Measurements from ENCODE around the gene ZFAND6. TPM values are rescaled to one million over a fixed set of nuclear protein-coding genes. Genes with fewer than 3 reads are reported as not detected.
A peak's percentile ranks its signal among the peaks of the same experiment; 100 is the strongest.

The ZFAND6 gene
- polyA plus RNA-seq, 4 donors: 114 to 129 (median 126) TPM

DNA sequence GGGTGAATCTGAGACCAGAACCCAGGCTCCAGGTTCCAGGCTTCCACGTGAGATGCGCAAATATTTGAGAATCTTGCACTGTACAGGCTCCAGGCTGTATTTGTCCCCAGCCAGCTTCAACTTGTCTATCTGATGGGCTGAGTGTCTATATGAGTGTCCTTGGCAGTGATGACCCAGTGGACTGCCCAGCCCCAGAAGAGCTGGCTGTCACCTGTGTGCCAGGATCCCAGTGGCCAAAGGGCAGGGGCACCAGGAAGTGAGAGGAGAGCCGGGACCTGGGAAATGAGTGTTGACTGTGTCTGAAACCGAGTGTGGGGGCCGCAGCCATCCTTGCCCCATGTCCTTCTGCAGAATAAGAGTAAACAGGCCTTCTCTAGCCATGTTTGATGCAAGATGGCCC lies 103.7 kb downstream of the ZFAND6 start:
- no peak for DNase-seq (ENCODE audit: low read depth in 4 of 4, low spot score in 3 of 4)

DNA sequence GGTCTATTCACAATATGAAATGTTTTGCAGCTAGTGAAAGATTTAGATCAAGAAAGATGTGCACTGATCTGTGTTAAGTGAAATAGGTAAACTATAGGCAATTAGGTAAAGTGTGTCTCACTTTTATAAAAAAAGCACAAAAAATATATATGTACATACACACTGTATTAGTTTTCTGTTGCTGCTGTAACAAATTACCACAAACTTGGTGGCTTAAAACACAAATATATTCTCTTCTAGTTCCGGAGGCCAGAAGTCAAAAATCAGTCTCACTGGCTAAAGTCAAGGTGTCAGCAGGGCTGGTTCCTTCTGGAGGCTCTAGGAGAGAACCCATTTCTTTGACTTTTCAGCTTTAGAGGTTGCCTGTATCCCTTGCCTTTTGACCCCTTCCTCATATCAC lies 104.4 kb downstream of the ZFAND6 start:
- DNase-seq (ENCODE audit: low read depth in 4 of 4, low spot score in 3 of 4): no peak

- no peak for DNase-seq (ENCODE audit: low read depth in 4 of 4, low spot score in 3 of 4)
These were observed 108.5 kb downstream of the ZFAND6 start for GRCh38 chr15:80167936-80168335.

- no peak for DNase-seq (ENCODE audit: low read depth in 4 of 4, low spot score in 3 of 4)
These were observed 108.9 kb downstream of the ZFAND6 start for GRCh38 chr15:80168421-80168820.

- no peak for DNase-seq (ENCODE audit: low read depth in 4 of 4, low spot score in 3 of 4)
These were observed 110.4 kb downstream of the ZFAND6 start for GRCh38 chr15:80169768-80170357.

- no peak for DNase-seq (ENCODE audit: low read depth in 4 of 4, low spot score in 3 of 4)
These were observed 111.1 kb downstream of the ZFAND6 start for GRCh38 chr15:80170596-80170995.

GRCh38 chr15:80171787-80172186 lies 112.3 kb downstream of the ZFAND6 start:
- no peak for DNase-seq (ENCODE audit: low read depth in 4 of 4, low spot score in 3 of 4)

DNA sequence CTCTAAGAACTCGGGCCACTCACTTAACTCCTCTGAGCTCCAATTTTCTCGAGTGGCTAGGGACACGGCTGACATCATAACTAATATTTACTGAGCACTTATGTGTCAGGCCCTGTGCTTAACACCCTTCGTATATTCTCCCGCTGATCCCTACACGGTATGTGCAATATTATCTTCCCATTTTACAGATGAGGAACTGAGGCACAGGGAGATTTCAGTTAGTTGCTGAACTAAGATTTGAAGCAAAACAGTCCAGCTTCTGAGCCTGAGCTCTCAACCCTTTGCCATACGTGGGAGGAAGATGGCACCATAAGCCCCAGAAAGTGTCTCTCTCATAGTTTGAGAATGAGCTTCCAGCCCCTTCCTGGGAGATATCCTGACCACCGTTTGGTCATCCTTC lies 112.9 kb downstream of the ZFAND6 start:
- no peak for DNase-seq (ENCODE audit: low read depth in 4 of 4, low spot score in 3 of 4)

- DNase-seq (ENCODE audit: low read depth in 4 of 4, low spot score in 3 of 4): peak in 3 of 4 donors; percentile 25 to 47 (median 43)
These were observed 113.7 kb downstream of the ZFAND6 start for GRCh38 chr15:80173022-80173759.

- DNase-seq (ENCODE audit: low read depth in 4 of 4, low spot score in 3 of 4): no peak
These were observed 114.7 kb downstream of the ZFAND6 start for GRCh38 chr15:80174017-80174746.

- no peak for DNase-seq (ENCODE audit: low read depth in 4 of 4, low spot score in 3 of 4)
These were observed 116.0 kb downstream of the ZFAND6 start for GRCh38 chr15:80175436-80175835.

DNA sequence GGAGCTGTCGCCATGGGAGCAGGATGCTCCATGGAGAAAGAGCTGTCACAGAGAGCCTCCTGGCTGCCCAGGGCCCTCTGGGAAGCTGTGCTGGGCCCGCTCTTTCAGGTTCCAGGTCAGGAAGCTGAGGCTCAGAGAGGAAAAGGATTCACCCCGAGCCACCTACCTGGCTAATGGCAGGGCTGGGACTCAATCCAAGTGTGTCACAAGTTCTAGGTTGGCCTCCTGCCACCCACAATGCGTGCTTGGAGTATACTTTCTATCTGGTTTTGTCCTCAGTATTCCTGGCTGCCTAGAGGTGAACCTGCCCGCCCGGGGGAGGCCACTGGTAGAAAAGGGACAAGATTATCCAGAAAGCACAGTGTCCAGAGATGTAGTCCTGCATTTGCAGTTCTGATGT lies 117.0 kb downstream of the ZFAND6 start:
- DNase-seq (ENCODE audit: low read depth in 4 of 4, low spot score in 3 of 4): no peak

DNA sequence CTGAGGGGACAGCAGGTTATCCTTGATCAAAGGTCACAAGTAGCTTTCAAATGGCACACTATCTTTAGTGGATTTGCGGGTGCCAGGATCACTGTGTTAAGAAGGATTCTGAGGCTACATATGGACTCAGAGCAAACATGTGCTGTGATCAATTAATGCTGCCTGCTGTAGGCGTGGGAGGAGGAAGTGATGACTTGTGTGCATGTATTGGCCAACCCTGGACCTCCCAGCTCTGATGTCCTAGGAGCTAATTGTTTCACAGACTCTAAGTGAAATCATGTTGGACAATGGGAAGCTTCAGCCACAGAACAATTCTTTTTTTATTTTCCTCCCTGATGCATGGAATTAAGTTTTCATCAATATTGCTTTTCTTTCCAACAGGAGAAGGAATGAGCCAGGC lies 117.7 kb downstream of the ZFAND6 start:
- no peak for DNase-seq (ENCODE audit: low read depth in 4 of 4, low spot score in 3 of 4)

- DNase-seq (ENCODE audit: low read depth in 4 of 4, low spot score in 3 of 4): no peak
These were observed 119.7 kb downstream of the ZFAND6 start for GRCh38 chr15:80179025-80179759.

GRCh38 chr15:80179935-80180334 lies 120.5 kb downstream of the ZFAND6 start:
- no peak for DNase-seq (ENCODE audit: low read depth in 4 of 4, low spot score in 3 of 4)

- no peak for DNase-seq (ENCODE audit: low read depth in 4 of 4, low spot score in 3 of 4)
These were observed 121.0 kb downstream of the ZFAND6 start for GRCh38 chr15:80180468-80180867.

DNA sequence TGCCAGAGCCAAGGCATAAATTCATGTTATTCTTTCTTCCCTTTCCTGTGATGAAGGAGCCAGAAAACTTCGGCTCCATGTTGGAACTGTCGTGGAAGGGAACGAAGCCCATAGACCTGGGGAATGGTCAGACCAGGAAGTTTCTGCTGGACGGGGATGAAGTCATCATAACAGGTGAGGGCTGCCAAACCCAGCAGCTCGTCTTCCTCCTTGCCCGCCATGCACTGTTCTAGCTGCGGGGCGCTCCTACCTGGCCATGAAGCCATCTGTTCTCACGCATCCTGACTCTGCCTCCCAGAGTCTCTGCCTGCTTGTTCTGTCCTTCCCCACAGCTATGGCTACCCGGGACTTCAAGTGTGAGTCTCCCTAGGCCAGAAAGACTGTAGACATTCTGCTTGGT lies 121.5 kb downstream of the ZFAND6 start:
- DNase-seq (ENCODE audit: low read depth in 4 of 4, low spot score in 3 of 4): no peak

DNA sequence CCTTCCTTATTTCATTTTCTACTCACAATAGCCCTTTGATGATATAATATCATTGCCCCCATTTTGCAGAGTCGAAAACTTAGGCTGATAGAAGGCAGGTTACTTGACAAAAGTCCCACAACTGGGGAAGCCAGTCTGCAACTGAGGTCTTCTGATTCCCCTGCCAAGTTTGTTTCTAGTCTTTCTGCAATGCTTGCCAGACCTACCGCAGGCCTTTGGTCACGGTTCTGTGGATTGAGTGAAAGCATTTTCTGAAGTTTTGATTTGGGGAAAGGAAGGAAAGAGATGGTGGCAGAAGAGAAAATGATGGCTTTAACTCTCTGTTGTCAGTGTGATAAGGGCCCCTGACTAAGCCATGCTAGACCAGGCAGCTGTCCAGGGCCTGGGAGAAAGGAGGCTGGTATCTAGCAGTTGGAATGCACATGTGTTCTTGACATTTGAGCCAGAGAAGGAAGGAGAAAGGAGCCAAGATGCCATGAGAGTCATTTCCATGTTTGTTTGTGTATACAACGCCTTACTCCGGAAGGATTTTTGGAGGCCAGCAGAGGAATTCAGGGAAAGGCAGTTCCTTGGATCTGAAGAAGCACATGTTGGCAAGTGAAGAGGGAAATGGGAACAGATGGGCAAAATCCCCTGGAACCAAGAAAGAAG lies 123.3 kb downstream of the ZFAND6 start:
- DNase-seq (ENCODE audit: low read depth in 4 of 4, low spot score in 3 of 4): no peak

GRCh38 chr15:80183306-80183705 lies 123.8 kb downstream of the ZFAND6 start:
- no peak for DNase-seq (ENCODE audit: low read depth in 4 of 4, low spot score in 3 of 4)

DNA sequence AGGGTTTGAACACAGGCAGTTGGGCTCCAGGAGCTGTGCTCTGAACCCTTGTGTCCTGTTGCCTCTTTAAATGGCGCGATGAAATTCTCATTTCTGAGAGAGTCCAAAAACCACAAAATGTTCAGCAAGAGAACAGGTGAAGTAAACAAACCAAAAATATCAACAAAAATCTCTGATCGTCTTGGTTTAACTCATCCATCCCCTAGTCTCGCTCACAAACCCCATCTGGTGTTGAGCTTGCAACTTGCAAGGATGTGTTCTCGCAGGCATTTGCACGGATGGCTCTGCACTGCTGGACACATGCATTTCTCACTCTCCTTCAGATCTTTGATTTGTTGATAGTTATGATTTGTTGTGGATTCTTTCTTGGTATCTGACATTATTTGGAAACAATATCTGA lies 124.4 kb downstream of the ZFAND6 start:
- no peak for DNase-seq (ENCODE audit: low read depth in 4 of 4, low spot score in 3 of 4)

DNA sequence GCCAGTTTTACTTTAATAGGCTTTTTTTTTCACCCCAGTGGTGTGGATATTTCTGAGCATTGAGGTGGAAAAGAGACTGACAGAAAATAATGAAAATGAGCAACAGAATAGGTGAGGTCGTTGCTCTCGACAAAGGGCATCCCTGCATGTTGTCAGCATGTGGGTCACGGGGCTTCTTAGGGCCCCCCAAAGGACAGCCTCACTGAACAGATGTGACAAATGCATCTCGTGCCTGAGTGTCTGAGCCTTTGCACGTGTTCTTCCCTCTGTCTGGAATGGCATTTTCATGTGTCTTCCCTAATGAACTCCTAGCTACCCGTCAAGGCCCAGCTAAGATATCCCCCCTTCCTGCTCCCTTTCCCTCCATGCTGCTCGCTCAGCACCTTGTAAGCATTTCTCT lies 125.1 kb downstream of the ZFAND6 start:
- DNase-seq (ENCODE audit: low read depth in 4 of 4, low spot score in 3 of 4): no peak
